OCI-LY3 (cell line): ENCODE results near the gene E2F1.

Experiments
- CTCF ChIP-seq: fragments of 200-600, 300-600 bp; sonication (generic); IDR thresholded peaks from 2 replicates; pipeline ENCODE4 v1.5.1; 2014; ENCODE audit warnings: antibody characterized with exemption, low read length, low read depth
- EZH2phosphoT487 ChIP-seq: fragments of 200-600 bp; shearing (Covaris generic); IDR thresholded peaks from 2 replicates; pipeline ENCODE4 v1.6.1; 2018; ENCODE audit warnings: antibody characterized with exemption, mixed run types, low read depth

GRCh38 chr20:33689493-33689892 lies 3.3 kb upstream of the E2F1 start:
- TF ChIP-seq CTCF (no peak), EZH2phosphoT487 (no peak)
